CD4-positive, alpha-beta T cell (primary cell): ENCODE data around the gene RGN. TPM values are rescaled to one million over a fixed set of nuclear protein-coding genes. Genes with fewer than 3 reads are reported as not detected.

Experiments
- ATAC-seq: fragments of 200-7000 bp; cut with Tn5 transposase; one replicate; pipeline ENCODE4 v1.10.0; 2022; ENCODE audit warnings: mild to moderate bottlenecking; ENCODE audit not compliant: poor library complexity
- CTCF ChIA-PET: fragments of 350-600 bp; sonication (Branson Sonifier 250); formaldehyde crosslinking; loops from one replicate; lab custom pipeline; 2021; ENCODE audit warnings: antibody characterized with exemption, inconsistent platforms; lab: Charles Lee
- POLR2A ChIA-PET: fragments of 350-600 bp; sonication (Branson Sonifier 250); formaldehyde crosslinking; loops from one replicate; lab custom pipeline; 2021; ENCODE audit warnings: antibody characterized with exemption, inconsistent platforms; lab: Charles Lee
- DNase-seq, 14 experiments: peaks; one replicate each; pipeline ENCODE4 v3.0.0-alpha.2; 2013 to 2020; ENCODE audit warnings: mixed read lengths in 2 of 14
- H3K27ac ChIP-seq, 2 donors: one replicate each; pipeline versions ENCODE4 v1.5.1 to v1.7.0; 2013; ENCODE audit warnings: low read length in 2 of 2, low read depth in 1 of 2, mild to moderate bottlenecking in 1 of 2
- H3K27me3 ChIP-seq, 2 experiments: 1 replicate in 1 of 2; 2 replicates in 1 of 2; pipeline versions ENCODE4 v1.6.1 to v1.7.0; 2013; ENCODE audit warnings: low read length in 2 of 2, control low read depth in 1 of 2, mild to moderate bottlenecking in 1 of 2, moderate library complexity in 1 of 2; ENCODE audit not compliant: insufficient read depth in 2 of 2, control insufficient read depth in 1 of 2
- H3K36me3 ChIP-seq: one replicate; pipeline ENCODE4 v1.6.1; 2013; ENCODE audit warnings: low read length, control low read depth; ENCODE audit not compliant: insufficient read depth
- H3K4me1 ChIP-seq: one replicate; pipeline ENCODE4 v1.6.1; 2013; ENCODE audit warnings: low read length, control low read depth; ENCODE audit not compliant: insufficient read depth
- H3K4me3 ChIP-seq: one replicate; pipeline ENCODE4 v1.5.1; 2013; ENCODE audit warnings: mild to moderate bottlenecking, low read length, moderate library complexity
- H3K9me3 ChIP-seq, 2 experiments: 1 replicate in 1 of 2; 2 replicates in 1 of 2; pipeline versions ENCODE4 v1.6.1 to v1.7.0; 2013; ENCODE audit warnings: low read length in 2 of 2, mild to moderate bottlenecking in 2 of 2, control low read depth in 1 of 2, moderate library complexity in 1 of 2; ENCODE audit not compliant: control insufficient read depth in 1 of 2, insufficient read depth in 1 of 2
- H3K27ac Mint-ChIP-seq: one replicate; pipeline ENCODE4 v1.8.0; 2020; ENCODE audit warnings: mixed read lengths
- H3K27me3 Mint-ChIP-seq: one replicate; pipeline ENCODE4 v1.8.0; 2021; ENCODE audit warnings: mixed read lengths
- H3K36me3 Mint-ChIP-seq: one replicate; pipeline ENCODE4 v1.8.0; 2021; ENCODE audit warnings: low read depth, mixed read lengths
- H3K4me1 Mint-ChIP-seq: one replicate; pipeline ENCODE4 v1.8.0; 2021; ENCODE audit warnings: low read depth, mixed read lengths
- H3K4me3 Mint-ChIP-seq: one replicate; pipeline ENCODE4 v1.8.0; 2020; ENCODE audit warnings: mild to moderate bottlenecking, mixed read lengths
- H3K9me3 Mint-ChIP-seq: one replicate; pipeline ENCODE4 v1.8.0; 2020; ENCODE audit warnings: mixed read lengths
- CTCF ChIP-seq: fragments of 200-600 bp; IDR thresholded peaks from one replicate; pipeline ENCODE4 v1.8.0; 2022; ENCODE audit warnings: antibody characterized with exemption, mild to moderate bottlenecking
- intact Hi-C, 2 experiments: fragments of 100-400 bp; cut with DNase I in 1 of 2; cut with micrococcal nuclease in 1 of 2; formaldehyde crosslinking; loops; one replicate each; pipeline versions ENCODE4 v1.15.1 to v1.9.0; 2023 to 2025; cut with DNase I, micrococcal nuclease
- total RNA-seq, 174 experiments: library from RNA in 2 of 174; stranded (reverse) in 2 of 174; gene quantifications; one replicate each; pipeline ENCODE4 v1.2.3 and lab custom pipeline; 2021 to 2026

RGN gene
- total RNA-seq, 2 experiments from 2014 or later, result not detected

DNA sequence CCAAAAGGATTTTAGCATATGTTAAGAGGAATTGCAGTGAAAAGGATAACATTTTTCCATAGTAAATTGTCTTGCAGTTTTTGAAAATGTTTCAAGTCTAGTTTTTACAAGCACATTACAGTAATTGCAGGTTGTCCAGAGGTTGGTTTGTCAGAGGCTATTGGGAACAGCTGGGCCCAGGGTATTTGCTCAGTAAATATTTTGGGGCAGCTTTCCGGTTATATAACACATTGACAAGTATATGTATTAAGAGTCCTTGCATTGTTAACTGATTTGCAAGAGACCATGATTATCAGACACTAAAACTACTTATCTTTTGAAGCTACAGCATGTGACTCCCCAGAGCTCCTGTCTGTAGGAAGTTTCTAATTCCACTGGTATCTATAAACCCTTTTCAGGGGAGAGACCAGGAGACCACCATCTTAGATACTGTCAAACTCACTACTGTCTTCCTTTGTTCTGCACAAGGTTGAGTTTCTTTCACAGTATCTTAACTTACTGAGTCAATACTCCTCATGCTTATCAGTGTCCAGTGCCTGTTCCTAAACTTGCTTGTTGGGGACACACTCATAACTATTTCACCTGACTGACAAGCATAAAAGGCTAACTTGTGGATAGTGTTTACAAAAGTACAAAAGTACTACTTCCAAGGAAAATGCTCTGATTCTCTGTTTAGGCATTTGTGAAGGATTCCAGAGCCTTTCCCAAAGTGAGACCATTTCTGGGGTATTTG lies 18.9 kb upstream of the RGN start:
- H3K27me3 ChIP-seq, result peaks cover 0 to 4% of the 10 kb centered on the region in 2 experiments
- TF ChIP-seq CTCF, result no peak
- no peak overlapping the region for H3K4me3 ChIP-seq
- no peaks in the 10 kb centered on the region for H3K4me1 Mint-ChIP-seq
- ChIA-PET CTCF (interaction anchor here (0.6 to 0.8 kb wide), 2 partner anchors 43 to 464 kb away, joined by 3 to 5 read pairs; no protein-coding TSS in a partner anchor), POLR2A (no interaction called here)
- H3K4me3 Mint-ChIP-seq, result no peak overlapping the region
- H3K36me3 ChIP-seq, result no peaks in the 10 kb centered on the region
- no peaks in the 10 kb centered on the region for H3K9me3 Mint-ChIP-seq
- no peak overlapping the region for H3K27ac ChIP-seq
- no peak overlapping the region for H3K27ac Mint-ChIP-seq
- no peaks in the 10 kb centered on the region for H3K9me3 ChIP-seq
- no peak for DNase-seq
- H3K4me1 ChIP-seq, result no peaks in the 10 kb centered on the region
- no peaks in the 10 kb centered on the region for H3K27me3 Mint-ChIP-seq
- intact Hi-C loops, result no loop called here
- H3K36me3 Mint-ChIP-seq, result no peaks in the 10 kb centered on the region
- ATAC-seq, result no peak

DNA sequence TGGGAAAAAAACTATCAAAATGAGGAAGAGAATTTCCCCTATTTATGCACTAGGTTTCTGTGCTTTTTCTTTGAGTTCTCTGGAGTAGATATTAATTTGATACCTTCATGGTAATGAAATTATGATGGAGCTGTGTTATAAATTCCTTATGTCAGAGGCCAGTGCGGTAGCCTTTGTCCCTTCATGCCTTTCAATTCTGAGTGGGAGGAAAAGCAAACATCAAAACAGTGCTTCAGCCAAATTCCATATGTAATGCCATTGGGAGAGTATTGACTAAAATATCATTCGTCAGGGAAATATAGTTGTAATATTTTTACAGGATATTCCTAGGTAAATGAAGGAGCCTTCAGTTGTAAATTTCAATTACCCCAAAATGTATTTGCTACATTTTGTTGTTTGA lies 17.5 kb upstream of the RGN start:
- no peaks in the 10 kb centered on the region for H3K36me3 Mint-ChIP-seq
- H3K4me3 Mint-ChIP-seq, result no peak overlapping the region
- Histone ChIP-seq H3K4me3 (no peak overlapping the region), H3K27ac (no peak overlapping the region), H3K4me1 (no peaks in the 10 kb centered on the region), H3K9me3 (no peaks in the 10 kb centered on the region), H3K27me3 (peaks cover 0 to 4% of the 10 kb centered on the region in 2 experiments), H3K36me3 (no peaks in the 10 kb centered on the region)
- TF ChIP-seq CTCF, result no peak
- no peak overlapping the region for H3K27ac Mint-ChIP-seq
- no peaks in the 10 kb centered on the region for H3K4me1 Mint-ChIP-seq
- ChIA-PET POLR2A (no interaction called here), CTCF (no interaction called here)
- DNase-seq (no peak), ATAC-seq (no peak)
- intact Hi-C loops, result no loop called here
- H3K27me3 Mint-ChIP-seq, result no peaks in the 10 kb centered on the region
- no peaks in the 10 kb centered on the region for H3K9me3 Mint-ChIP-seq

- H3K27ac Mint-ChIP-seq, result no peak overlapping the region
- Histone ChIP-seq H3K27ac (no peak overlapping the region), H3K27me3 (peaks cover 0 to 4% of the 10 kb centered on the region in 2 experiments), H3K9me3 (no peaks in the 10 kb centered on the region), H3K4me1 (no peaks in the 10 kb centered on the region), H3K4me3 (no peak overlapping the region), H3K36me3 (no peaks in the 10 kb centered on the region)
- no peaks in the 10 kb centered on the region for H3K36me3 Mint-ChIP-seq
- H3K4me1 Mint-ChIP-seq, result no peaks in the 10 kb centered on the region
- ATAC-seq (no peak), DNase-seq (no peak)
- no peaks in the 10 kb centered on the region for H3K27me3 Mint-ChIP-seq
- H3K9me3 Mint-ChIP-seq, result no peaks in the 10 kb centered on the region
- no peak for TF ChIP-seq CTCF
- ChIA-PET CTCF (interaction anchor here (0.6 kb wide), 1 partner anchor 12 kb away, joined by 5 read pairs; no protein-coding TSS in a partner anchor), POLR2A (no interaction called here)
- H3K4me3 Mint-ChIP-seq, result no peak overlapping the region
- intact Hi-C loops, result no loop called here
Observed at GRCh38 chrX:47061238-47061919, 16.9 kb upstream of the RGN start.
